H1 (cell line): Measurements from ENCODE around the gene TAF1L. TPM values are rescaled to one million over a fixed set of nuclear protein-coding genes. Genes with fewer than 3 reads are reported as not detected.

Experiments
- CTCF ChIA-PET: fragments of 300-600 bp; sonication (Branson Sonifier 250); formaldehyde crosslinking; loops from one replicate; lab custom pipeline; 2021; ENCODE audit not compliant: partially characterized antibody; lab: Charles Lee
- POLR2A ChIA-PET: fragments of 300-600 bp; sonication (Branson Sonifier 250); formaldehyde crosslinking; loops from one replicate; lab custom pipeline; 2021; ENCODE audit warnings: inconsistent platforms; ENCODE audit not compliant: partially characterized antibody; lab: Charles Lee
- DNase-seq, 2 experiments: peaks; one replicate each; pipeline versions ENCODE4 v3.0.0 to v3.0.0-alpha.2; 2010 to 2022; ENCODE audit warnings: low spot score in 2 of 2, low read depth in 1 of 2, mixed read lengths in 1 of 2
- FAIRE-seq: peaks from 2 replicates; lab custom pipeline; 2011; peaks lifted over from hg19 to GRCh38; lab: Jason Lieb, UNC
- H2AFZ ChIP-seq: 2 replicates; pipeline ENCODE4 v1.8.1; 2012; ENCODE audit warnings: low read length, inconsistent platforms
- H2AK5ac ChIP-seq: 2 replicates; pipeline ENCODE4 v1.6.1; 2013; ENCODE audit warnings: low read depth, low read length
- H2BK120ac ChIP-seq: replicated peaks from 2 replicates; pipeline ENCODE3; 2013; ENCODE audit warnings: low read depth, low read length, inconsistent platforms
- H2BK12ac ChIP-seq: 2 replicates; pipeline ENCODE4 v1.6.1; 2013; ENCODE audit warnings: low read depth, low read length
- H2BK15ac ChIP-seq: 2 replicates; pipeline ENCODE4 v1.6.1; 2013; ENCODE audit warnings: low read length
- H2BK20ac ChIP-seq: 2 replicates; pipeline ENCODE4 v1.6.1; 2013; ENCODE audit warnings: low read length
- H2BK5ac ChIP-seq: 2 replicates; pipeline ENCODE4 v1.6.1; 2013; ENCODE audit warnings: low read depth, low read length
- H3K14ac ChIP-seq: 2 replicates; pipeline ENCODE4 v1.6.1; 2013; ENCODE audit warnings: inconsistent platforms; ENCODE audit not compliant: insufficient read length
- H3K18ac ChIP-seq: 2 replicates; pipeline ENCODE4 v1.6.1; 2013; ENCODE audit warnings: low read length; ENCODE audit errors: extremely low read depth
- H3K23ac ChIP-seq: 2 replicates; pipeline ENCODE4 v1.6.1; 2013; ENCODE audit warnings: inconsistent platforms; ENCODE audit not compliant: insufficient read length
- H3K23me2 ChIP-seq: 2 replicates; pipeline ENCODE4 v1.6.1; 2013; ENCODE audit warnings: low read depth, low read length
- H3K27ac ChIP-seq: 2 replicates; pipeline ENCODE4 v1.6.1; 2011; ENCODE audit warnings: low read depth, low read length, inconsistent platforms
- H3K27me3 ChIP-seq, 4 experiments: replicated peaks in 1 of 4; 1 replicate in 1 of 4; 2 replicates in 3 of 4; pipeline versions ENCODE4 v1.6.1 to v1.8.1; 2011 to 2013; ENCODE audit warnings: low read length in 3 of 4, mild to moderate bottlenecking in 3 of 4, inconsistent platforms in 2 of 4, mixed read lengths in 2 of 4, moderate library complexity in 1 of 4; ENCODE audit not compliant: control insufficient read depth in 3 of 4, insufficient read depth in 3 of 4; ENCODE audit errors: extremely low read depth in 1 of 4
- H3K36me3 ChIP-seq, 4 experiments: 2 replicates each; pipeline versions ENCODE4 v1.6.1 to v1.8.1; 2011 to 2013; ENCODE audit warnings: mild to moderate bottlenecking in 4 of 4, low read length in 3 of 4, moderate library complexity in 2 of 4, control low read depth in 1 of 4, inconsistent platforms in 1 of 4; ENCODE audit not compliant: insufficient read depth in 4 of 4, control insufficient read depth in 2 of 4
- H3K4ac ChIP-seq: replicated peaks from 2 replicates; pipeline ENCODE3; 2013; ENCODE audit warnings: low read length, low read depth, mixed read lengths, inconsistent platforms; ENCODE audit not compliant: insufficient read length
- H3K4me1 ChIP-seq, 4 experiments: replicated peaks in 1 of 4; 1 replicate in 1 of 4; 2 replicates in 3 of 4; pipeline versions ENCODE4 v1.6.1 to v1.8.1; 2011 to 2013; ENCODE audit warnings: low read length in 3 of 4, inconsistent platforms in 2 of 4, mixed read lengths in 1 of 4; ENCODE audit not compliant: insufficient read depth in 4 of 4, control insufficient read depth in 3 of 4
- H3K4me2 ChIP-seq, 2 experiments: 2 replicates each; pipeline versions ENCODE4 v1.6.1 to v1.8.1; 2011 to 2013; ENCODE audit warnings: low read depth in 2 of 2, low read length in 2 of 2, control low read depth in 1 of 2, inconsistent platforms in 1 of 2, mild to moderate bottlenecking in 1 of 2; ENCODE audit not compliant: insufficient read depth in 1 of 2
- H3K4me3 ChIP-seq, 4 experiments: fragments of 200-600, 300-600 bp in 1 of 4; sonication (generic), shearing (Covaris generic), sonication (Bioruptor Twin) in 1 of 4; 2 replicates each; pipeline versions ENCODE4 v1.5.1 to v1.8.1; 2011 to 2016; ENCODE audit warnings: low read length in 4 of 4, low read depth in 3 of 4, control low read depth in 2 of 4, inconsistent platforms in 2 of 4, mild to moderate bottlenecking in 2 of 4, mixed read lengths in 1 of 4, moderate library complexity in 1 of 4; ENCODE audit not compliant: insufficient read depth in 2 of 4; ENCODE audit errors: extremely low read depth in 1 of 4
- H3K56ac ChIP-seq: replicated peaks from 2 replicates; pipeline ENCODE3; 2013; ENCODE audit warnings: low read depth, mild to moderate bottlenecking, mixed read lengths, low read length, inconsistent platforms; ENCODE audit not compliant: insufficient read length
- H3K79me1 ChIP-seq: 2 replicates; pipeline ENCODE4 v1.6.1; 2013; ENCODE audit warnings: low read depth, low read length, control low read depth
- H3K79me2 ChIP-seq, 2 experiments: 2 replicates each; pipeline versions ENCODE4 v1.6.1 to v1.8.1; 2012 to 2013; ENCODE audit warnings: low read length in 2 of 2, mild to moderate bottlenecking in 2 of 2, inconsistent platforms in 1 of 2; ENCODE audit not compliant: insufficient read depth in 2 of 2, control insufficient read depth in 1 of 2
- H3K9ac ChIP-seq, 4 experiments: replicated peaks in 1 of 4; 1 replicate in 1 of 4; 2 replicates in 3 of 4; pipeline versions ENCODE4 v1.6.1 to v1.8.1; 2011 to 2013; ENCODE audit warnings: low read depth in 3 of 4, low read length in 3 of 4, control low read depth in 2 of 4, mild to moderate bottlenecking in 2 of 4, moderate library complexity in 2 of 4, inconsistent platforms in 1 of 4; ENCODE audit errors: extremely low read depth in 1 of 4
- H3K9me3 ChIP-seq, 2 experiments: 2 replicates each; pipeline versions ENCODE4 v1.6.1 to v1.8.1; 2012 to 2013; ENCODE audit warnings: mild to moderate bottlenecking in 2 of 2, moderate library complexity in 2 of 2, control low read depth in 1 of 2, inconsistent platforms in 1 of 2, low read depth in 1 of 2, low read length in 1 of 2, mixed read lengths in 1 of 2; ENCODE audit not compliant: insufficient read depth in 2 of 2
- H4K20me1 ChIP-seq, 2 experiments: replicated peaks in 1 of 2; 2 replicates each; pipeline versions ENCODE3 to v1.8.1; 2011 to 2013; ENCODE audit warnings: inconsistent platforms in 2 of 2, low read length in 2 of 2, mild to moderate bottlenecking in 1 of 2; ENCODE audit not compliant: insufficient read depth in 2 of 2, control insufficient read depth in 1 of 2
- H4K5ac ChIP-seq: 2 replicates; pipeline ENCODE4 v1.6.1; 2013; ENCODE audit warnings: low read length, low read depth, mixed read lengths, inconsistent platforms; ENCODE audit not compliant: insufficient read length
- H4K8ac ChIP-seq: 2 replicates; pipeline ENCODE4 v1.8.0; 2013; ENCODE audit warnings: mild to moderate bottlenecking, moderate library complexity, low read length, inconsistent platforms; ENCODE audit not compliant: insufficient read depth; ENCODE audit errors: extremely low read depth
- H4K91ac ChIP-seq: replicated peaks from 2 replicates; pipeline ENCODE3; 2013; ENCODE audit warnings: low read length, mixed read lengths, inconsistent platforms; ENCODE audit not compliant: insufficient read length
- BCL11A ChIP-seq, 2 experiments: IDR thresholded peaks; one replicate each; pipeline ENCODE4 v1.6.1; 2011; ENCODE audit warnings: low read depth in 2 of 2, low read length in 2 of 2, mild to moderate bottlenecking in 2 of 2
- BRCA1 ChIP-seq: IDR thresholded peaks from 2 replicates; pipeline ENCODE4 v1.6.1; 2012; ENCODE audit warnings: low read depth, low read length, improper control_type of control experiment
- JUN ChIP-seq: IDR thresholded peaks from 2 replicates; pipeline ENCODE4 v1.6.1; 2011; ENCODE audit warnings: low read depth, mild to moderate bottlenecking, improper control_type of control experiment, low read length
- NANOG ChIP-seq: IDR thresholded peaks from 2 replicates; pipeline ENCODE4 v1.6.1; 2011; ENCODE audit warnings: low read length, low read depth, mild to moderate bottlenecking, inconsistent platforms; ENCODE audit not compliant: insufficient read depth, poor library complexity, severe bottlenecking
- POLR2AphosphoS5 ChIP-seq: IDR thresholded peaks from 2 replicates; pipeline ENCODE4 v1.6.1; 2011; ENCODE audit warnings: low read depth, low read length
- SIX5 ChIP-seq: IDR thresholded peaks from 2 replicates; pipeline ENCODE4 v1.6.1; 2011; ENCODE audit warnings: mild to moderate bottlenecking, low read depth, low read length
- SP1 ChIP-seq: IDR thresholded peaks from 2 replicates; pipeline ENCODE4 v1.6.1; 2011; ENCODE audit warnings: low read depth, low read length
- USF2 ChIP-seq: IDR thresholded peaks from 2 replicates; pipeline ENCODE4 v1.6.1; 2011; ENCODE audit warnings: low read length, improper control_type of control experiment
- YY1 ChIP-seq: IDR thresholded peaks from 2 replicates; pipeline ENCODE4 v1.6.1; 2011; ENCODE audit warnings: low read depth, mild to moderate bottlenecking, low read length
- ZNF274 ChIP-seq: IDR thresholded peaks from 2 replicates; pipeline ENCODE4 v1.7.0; 2012; ENCODE audit warnings: low read length, borderline replicate concordance; ENCODE audit errors: extremely low read depth
- WGBS, 2 experiments: shearing (Covaris generic) in 1 of 2; methylation state at CpG; one replicate each; pipeline versions ENCODE4 v1.1.6 to v1.1.7; 2013 to 2015; ENCODE audit warnings: low lambda C conversion rate in 2 of 2, mixed read lengths in 2 of 2, inconsistent platforms in 1 of 2, low coverage in 1 of 2, missing lambda C conversion rate in 1 of 2; ENCODE audit not compliant: insufficient replicate concordance in 2 of 2, insufficient coverage in 1 of 2, insufficient read length in 1 of 2; ENCODE audit errors: extremely low coverage in 1 of 2, missing lambda C conversion rate in 1 of 2; 5-methylcytosine and 5-hydroxymethylcytosine counted together
- polyA plus RNA-seq, 7 experiments: library from polyadenylated mRNA; depleted of rRNA in 3 of 7; stranded (reverse) in 5 of 7; unstranded in 2 of 7; fragments of >200 nt in 5 of 7; fragments of 200-250 nt in 2 of 7; gene quantifications; 1 replicate in 5 of 7; 2 replicates in 1 of 7; 4 replicates in 1 of 7; pipeline versions ENCODE4 v1.2.1 to v1.2.3, GENCODE V29; 2011 to 2013; ENCODE audit warnings: missing spikeins in 2 of 7, mixed read lengths in 2 of 7
- total RNA-seq: library from RNA; stranded (reverse); fragmentation: NEBNext Ultra II Directional; extraction: Animal tissue kit (Norgen Biotek cat#: 25700); gene quantifications from 2 replicates; pipeline ENCODE4 v1.2.1, GENCODE V29; 2021

The TAF1L gene
- total and polyA plus RNA-seq, 2 of the 8 experiments (the other 6 are each of a cell fraction or from before 2014, with no cell fraction given), result not detected

GRCh38 chr9:32603914-32604852, 31.3 kb downstream of the TAF1L start:
- ChIA-PET CTCF (interaction anchor here (0.6 to 2.3 kb wide), 6 partner anchors 15 to 100 kb away, joined by 3 to 9 read pairs (median 4); no protein-coding TSS in a partner anchor), POLR2A (no interaction called here)
- Histone ChIP-seq H3K9ac (no peak overlapping the region), H2AFZ (no peak overlapping the region), H3K56ac (no peak overlapping the region), H3K4me2 (no peak overlapping the region), H3K23ac (no peak overlapping the region), H3K79me2 (no peaks in the 10 kb centered on the region), H3K9me3 (peaks cover 0 to 3% of the 10 kb centered on the region in 2 experiments; a peak in 1 of 4 replicates), H3K18ac (no peak overlapping the region), H3K79me1 (no peaks in the 10 kb centered on the region), H3K23me2 (no peaks in the 10 kb centered on the region), H3K27ac (no peak overlapping the region)
- no peak for TF ChIP-seq ZNF274
- no peak for TF ChIP-seq BRCA1
- no peak for TF ChIP-seq NANOG
- no peak for TF ChIP-seq POLR2AphosphoS5
- TF ChIP-seq YY1, result no peak
- no peak for TF ChIP-seq JUN
- no peak for TF ChIP-seq SIX5
- TF ChIP-seq SP1, result no peak
- no peak for TF ChIP-seq USF2
- TF ChIP-seq BCL11A (IDR thresholded peaks at IDR 0.05; ENCODE audit: low read depth in 2 of 2, low read length in 2 of 2), result no peak
- TF ChIP-seq, all 59 proteins: peak for 0
- H3K4me3 ChIP-seq, result no peak overlapping the region
- H3K27me3 ChIP-seq, result no peaks in the 10 kb centered on the region
- 84% methylated on average over 12 of the region's 12 CpGs; no CpG with 5 or more reads in 1 of the 2 experiments for WGBS, 2 experiments
- DNase-seq (no peak), FAIRE-seq (no peak)
- H2BK12ac ChIP-seq, result no peak overlapping the region
- no peaks in the 10 kb centered on the region for H4K20me1 ChIP-seq
- no peak overlapping the region for H4K5ac ChIP-seq
- no peaks in the 10 kb centered on the region for H3K36me3 ChIP-seq
- no peak overlapping the region for H2BK5ac ChIP-seq
- no peak overlapping the region for H2BK15ac ChIP-seq
- H2AK5ac ChIP-seq, result no peak overlapping the region
- no peak overlapping the region for H4K8ac ChIP-seq
- no peak overlapping the region for H2BK120ac ChIP-seq
- H3K4me1 ChIP-seq, result no peaks in the 10 kb centered on the region
- no peak overlapping the region for H4K91ac ChIP-seq
- H3K14ac ChIP-seq, result no peak overlapping the region
- H2BK20ac ChIP-seq, result no peak overlapping the region
- no peak overlapping the region for H3K4ac ChIP-seq
